ENCODE results near the gene FSTL3.

Gene FSTL3

GRCh38 chr19:645912-646778 lies 30.0 kb upstream of the FSTL3 start:
- no peak for DNase-seq (ENCODE audit: low read depth)

DNA sequence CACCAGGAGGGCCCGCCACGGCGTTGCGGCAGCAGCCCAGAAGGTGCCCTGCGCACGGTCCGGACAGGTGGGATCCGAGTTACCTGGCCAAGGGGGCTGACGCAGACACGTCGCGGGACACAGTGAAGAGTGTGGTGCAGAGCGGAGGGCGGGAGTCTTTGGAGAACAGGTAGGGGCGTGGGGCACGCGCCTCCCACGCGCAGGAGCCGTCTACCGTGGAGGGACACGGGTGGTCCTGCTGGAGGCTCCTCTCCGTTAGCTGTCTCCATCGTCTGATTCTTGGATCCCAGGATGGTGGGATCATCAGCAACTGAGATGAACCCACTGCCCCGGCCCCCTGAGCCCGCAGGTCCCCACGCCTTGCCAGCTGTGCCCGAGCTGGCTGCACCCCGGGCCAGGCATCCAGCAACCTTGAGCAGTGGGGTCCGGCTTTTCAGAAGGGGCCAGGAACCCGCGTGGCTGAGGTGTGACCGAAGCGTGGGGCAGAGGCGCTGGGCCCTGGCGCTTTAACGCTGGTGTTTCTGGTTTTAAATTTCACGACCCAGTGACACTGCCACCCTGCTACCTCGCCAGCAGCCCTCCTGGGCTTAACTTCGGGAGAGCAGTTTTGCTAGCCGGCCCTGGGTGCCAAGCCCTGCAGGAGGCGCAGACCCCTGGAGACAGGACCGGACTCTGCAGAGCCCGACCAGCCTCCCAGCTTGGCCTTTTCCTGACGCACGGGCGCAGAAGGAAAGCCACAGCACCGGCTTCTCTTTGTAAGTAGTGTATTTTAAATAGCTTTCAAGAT lies 29.2 kb upstream of the FSTL3 start:
- no peak for DNase-seq (ENCODE audit: low read depth)

- DNase-seq (ENCODE audit: low read depth), result no peak
These were observed 28.5 kb upstream of the FSTL3 start for GRCh38 chr19:647566-648284.

- DNase-seq (ENCODE audit: low read depth), result no peak
These were observed 27.9 kb upstream of the FSTL3 start for GRCh38 chr19:648305-648704.

- no peak for DNase-seq (ENCODE audit: low read depth)
These were observed 27.0 kb upstream of the FSTL3 start for GRCh38 chr19:648904-649801.

- DNase-seq (ENCODE audit: low read depth), result no peak
These were observed 26.1 kb upstream of the FSTL3 start for GRCh38 chr19:650121-650520.

GRCh38 chr19:651114-651818 lies 24.9 kb upstream of the FSTL3 start:
- DNase-seq (ENCODE audit: low read depth), result no peak

DNA sequence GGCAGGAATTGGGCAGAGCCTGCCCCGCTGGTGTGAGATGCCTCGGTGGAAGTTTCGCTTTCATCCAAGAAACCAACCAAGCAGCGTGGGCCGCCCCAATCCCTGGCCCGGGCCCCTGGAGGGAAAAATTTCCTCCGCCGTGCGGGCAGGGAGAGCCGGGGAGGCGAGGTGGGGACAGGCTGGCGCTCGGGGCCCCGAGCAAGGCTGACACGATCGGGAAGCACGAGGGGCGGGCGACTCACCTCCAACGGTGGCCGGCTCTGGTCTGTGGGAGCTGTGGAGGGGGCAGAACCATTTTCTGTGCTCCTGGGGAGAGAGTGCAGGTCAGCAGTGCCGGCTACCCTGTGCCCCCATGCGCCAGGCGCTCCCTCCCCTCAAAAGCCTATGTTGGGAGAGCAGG lies 24.2 kb upstream of the FSTL3 start:
- DNase-seq (ENCODE audit: low read depth), result no peak

DNA sequence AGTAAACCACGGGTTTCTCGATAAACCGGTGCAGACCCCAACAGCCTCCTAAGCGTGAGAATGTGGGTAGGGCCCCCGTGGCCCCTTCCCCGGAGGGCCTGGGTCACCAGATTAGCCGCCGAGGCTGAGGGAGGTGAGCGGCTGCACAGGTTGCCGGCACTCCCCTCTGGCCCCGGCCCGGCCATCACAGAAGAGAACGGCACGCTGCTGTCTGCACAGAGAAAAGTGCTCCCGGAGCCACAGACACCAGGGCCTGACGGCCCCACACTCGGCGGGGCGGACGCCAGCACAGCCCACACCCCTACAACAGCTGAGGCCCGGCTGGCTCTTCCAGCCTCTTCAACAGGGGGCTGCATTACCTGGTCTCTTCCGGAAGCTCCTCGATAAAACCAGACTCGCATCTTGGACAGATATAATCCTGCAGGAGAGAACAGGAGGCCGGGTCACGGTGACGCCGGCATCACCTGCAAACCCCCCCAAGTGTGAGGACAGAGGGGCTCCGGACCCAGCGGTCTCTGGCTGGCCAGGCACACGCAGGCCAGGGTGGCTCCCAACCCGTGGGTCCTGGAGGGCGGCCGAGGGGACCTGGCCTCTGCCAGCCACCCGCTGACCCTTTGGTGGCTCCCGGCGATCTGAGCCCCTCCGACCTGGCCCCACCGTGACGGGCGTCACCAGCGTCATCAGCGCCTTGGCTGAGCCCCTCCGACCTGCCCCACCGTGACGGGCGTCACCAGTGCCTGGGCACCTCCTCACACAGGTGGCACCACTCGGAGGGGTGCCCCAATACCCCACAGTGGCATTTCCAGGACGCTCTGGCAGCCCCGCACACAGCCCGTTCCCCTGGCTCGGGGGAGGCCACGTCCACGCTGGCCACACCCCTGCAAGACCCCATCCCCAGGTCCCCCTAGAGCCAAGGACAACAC lies 23.5 kb upstream of the FSTL3 start:
- DNase-seq (ENCODE audit: low read depth), result no peak

- no peak for DNase-seq (ENCODE audit: low read depth)
These were observed 22.8 kb upstream of the FSTL3 start for GRCh38 chr19:653425-653824.

DNA sequence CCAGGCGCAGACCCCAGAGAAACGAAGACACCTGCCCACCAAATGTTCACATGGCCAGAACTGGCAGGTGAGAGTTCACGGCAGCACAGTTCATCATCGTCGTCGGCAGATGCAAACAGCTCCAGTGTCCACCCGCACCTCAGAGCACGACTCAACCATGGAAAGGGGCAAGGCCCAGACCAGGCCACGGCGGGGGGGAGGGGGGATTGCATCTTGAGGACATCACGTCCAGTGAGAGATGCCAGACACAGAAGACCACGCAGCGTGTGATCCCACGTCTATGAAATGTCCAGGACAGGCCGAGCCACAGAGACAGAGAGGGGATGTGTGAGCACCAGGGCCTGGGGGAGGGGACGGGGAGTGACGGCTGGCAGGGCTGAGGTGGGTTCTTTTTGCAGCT lies 20.5 kb upstream of the FSTL3 start:
- no peak for DNase-seq (ENCODE audit: low read depth)

DNA sequence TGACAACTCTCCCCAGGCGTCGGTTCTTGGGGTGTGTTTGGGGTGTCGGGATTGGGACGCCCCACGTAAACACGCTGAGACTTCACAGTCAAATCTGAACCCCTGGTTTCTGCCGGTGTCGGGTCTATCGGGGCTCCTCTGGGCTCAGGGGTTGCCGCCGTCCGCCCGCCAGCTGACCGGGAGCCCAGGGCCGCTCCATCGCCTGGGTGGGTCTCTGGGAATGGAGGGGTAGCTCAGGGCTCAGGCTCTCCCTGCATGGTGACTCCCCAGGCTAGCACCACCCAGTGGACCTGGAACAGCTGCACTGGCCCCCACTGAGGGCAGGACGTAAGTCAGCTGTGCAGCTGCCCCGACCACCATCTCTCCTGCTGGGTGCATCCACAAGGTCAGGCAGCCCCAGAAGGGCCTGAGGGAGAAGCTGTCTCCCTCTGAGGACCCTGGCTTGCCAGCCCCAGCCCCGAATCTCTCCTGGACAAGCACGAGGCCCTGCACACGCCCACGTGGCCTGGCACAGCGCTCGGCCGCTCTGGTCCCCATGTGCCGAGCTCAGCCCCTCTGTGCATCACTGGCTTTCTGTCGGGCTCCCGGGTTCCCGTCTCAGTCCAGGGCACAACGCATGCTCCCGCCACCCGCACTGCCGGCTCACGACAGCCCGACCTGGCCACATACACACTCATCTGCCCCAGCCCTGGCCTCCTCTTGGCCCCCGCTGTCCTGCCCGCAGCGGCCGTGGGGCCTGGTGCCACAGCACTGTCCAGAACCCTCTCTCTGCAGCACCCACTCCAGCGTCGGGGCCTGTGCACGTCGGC lies 19.2 kb upstream of the FSTL3 start:
- no peak for DNase-seq (ENCODE audit: low read depth)

GRCh38 chr19:657611-658010 lies 18.6 kb upstream of the FSTL3 start:
- DNase-seq (ENCODE audit: low read depth), result no peak

DNA sequence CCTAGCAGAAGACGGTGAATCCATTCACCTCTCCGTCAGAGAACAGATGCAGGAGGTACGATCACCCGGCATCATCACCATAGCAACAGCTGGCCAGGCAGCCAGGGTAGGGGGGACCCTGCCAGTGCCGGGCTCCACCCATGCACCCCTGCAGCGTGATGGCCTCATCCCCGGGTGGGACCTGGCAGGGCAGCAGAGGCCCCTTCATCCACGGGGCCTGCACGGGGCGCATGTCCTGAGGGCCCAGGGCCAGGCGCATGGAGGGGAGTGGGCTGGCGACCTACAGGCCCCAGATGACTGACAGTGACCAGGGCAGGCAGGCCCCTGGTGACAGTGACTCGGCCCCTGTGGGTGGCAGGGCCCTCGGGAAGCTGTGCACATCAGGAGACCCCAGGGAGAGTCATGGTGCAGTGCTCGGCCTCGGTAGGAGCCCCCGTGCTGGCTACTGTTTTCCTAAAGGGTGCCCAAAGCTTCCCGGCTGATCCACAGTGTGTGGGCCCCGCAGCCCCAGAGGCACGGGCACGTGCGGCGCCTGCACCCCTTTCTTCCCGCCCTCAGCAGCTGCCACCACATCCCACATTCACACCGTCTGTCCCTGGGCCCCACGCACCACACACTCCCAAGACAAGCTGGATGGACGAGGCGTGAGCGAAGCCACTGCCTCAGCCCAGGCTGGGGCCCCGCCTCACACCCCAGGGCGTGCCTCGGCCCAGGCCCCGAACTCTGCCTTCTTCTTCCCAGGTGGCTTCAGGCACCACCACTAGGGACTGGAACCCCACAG lies 17.9 kb upstream of the FSTL3 start:
- no peak for DNase-seq (ENCODE audit: low read depth)

DNA sequence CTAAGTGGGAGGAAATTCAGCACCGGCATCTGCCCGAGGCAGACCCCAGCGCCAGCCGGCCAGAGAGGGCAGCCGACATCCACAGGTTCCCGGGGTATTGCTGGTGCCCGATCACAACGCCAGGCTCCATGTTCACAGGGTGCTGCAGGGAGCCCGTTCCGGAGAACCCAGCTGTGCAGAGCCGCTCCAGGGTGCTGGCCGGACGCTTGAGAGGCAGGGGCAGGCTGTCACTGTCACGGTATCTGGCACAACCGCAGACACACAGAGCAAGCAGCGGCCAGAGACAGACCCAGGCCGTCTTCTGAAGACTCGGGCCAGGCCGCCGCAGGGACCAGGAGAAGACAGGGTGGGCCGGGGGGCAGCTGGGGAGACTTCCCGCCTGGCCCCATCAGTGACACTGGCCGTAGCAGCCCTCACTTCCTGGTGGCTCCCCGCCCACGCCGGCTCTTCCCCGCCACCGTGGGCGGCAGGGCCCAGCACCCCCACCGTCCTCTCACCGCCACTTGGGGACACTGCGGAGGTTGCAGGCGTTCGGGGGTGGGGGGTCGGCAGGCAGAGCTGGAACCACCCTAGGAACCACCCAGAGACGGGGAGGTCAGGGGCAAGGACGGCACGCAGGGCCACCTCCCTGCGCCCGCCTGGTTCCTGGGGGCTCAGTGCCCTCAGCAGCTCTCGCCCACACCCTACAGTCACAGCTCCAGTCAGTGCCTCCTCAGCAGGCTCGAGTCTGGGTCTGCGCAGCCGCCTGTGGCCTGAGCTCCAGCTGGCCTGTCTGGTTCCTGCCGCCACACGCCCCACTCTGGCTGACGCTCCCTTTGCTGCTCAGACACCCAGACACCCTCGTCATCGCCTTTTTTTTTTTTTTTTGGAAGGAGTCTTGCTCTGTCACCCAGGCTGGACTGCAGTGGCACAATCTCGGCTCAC lies 17.0 kb upstream of the FSTL3 start:
- DNase-seq (ENCODE audit: low read depth), result no peak

- no peak for DNase-seq (ENCODE audit: low read depth)
These were observed 15.3 kb upstream of the FSTL3 start for GRCh38 chr19:660793-661426.

Measured in stromal cell of bone marrow (primary cell).